ENCODE data around the gene FAM114A1. TPM values are rescaled to one million over a fixed set of nuclear protein-coding genes. Genes with fewer than 3 reads are reported as not detected.
A peak's percentile ranks its signal among the peaks of the same experiment; 100 is the strongest.

The FAM114A1 gene
- total RNA-seq, 1 donor from 2014 or later, result 159 TPM

DNA sequence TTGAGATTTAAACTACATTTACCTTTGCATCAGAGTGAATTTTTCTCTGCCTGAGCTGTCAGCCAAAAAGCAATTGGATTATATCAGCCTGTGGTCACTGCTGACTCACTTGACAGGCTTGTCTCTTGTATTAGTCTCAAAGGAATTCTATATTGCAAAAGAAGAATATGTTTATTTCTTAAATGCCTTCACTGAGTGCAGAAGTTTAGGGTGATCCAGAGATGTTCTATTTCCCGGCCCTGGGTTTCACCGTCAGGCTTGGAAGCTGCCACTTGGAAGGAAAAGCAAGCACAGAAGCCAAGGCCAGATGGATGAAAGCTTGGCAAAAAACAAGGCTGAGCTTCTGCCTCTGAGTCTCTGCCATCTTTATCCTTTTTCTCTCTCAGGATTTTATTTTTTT, 80.9 kb downstream of the FAM114A1 start:
- no peak for TF ChIP-seq EZH2 (IDR thresholded peaks at IDR 0.05; ENCODE audit: insufficient read depth, low read length)
- H3K9ac ChIP-seq (ENCODE audit: low read length), result peak overlapping the region; percentile 63
- H3K4me2 ChIP-seq (ENCODE audit: low read length), result peak overlapping the region; percentile 76
- no peaks in the 10 kb centered on the region for H3K79me2 ChIP-seq (ENCODE audit: insufficient read depth, low read length)
- no peaks in the 10 kb centered on the region for H3K9me3 Mint-ChIP-seq (ENCODE audit: unreplicated experiment)
- peak; percentile 90 for FAIRE-seq
- peak overlapping the region; percentile 77 for H3K27ac ChIP-seq (ENCODE audit: low read depth, low read length)
- peaks cover 21% of the 10 kb centered on the region for H3K4me1 ChIP-seq (ENCODE audit: insufficient read depth, low read length)
- peak; percentile 91 for DNase-seq (ENCODE audit: low read depth)
- peaks cover 14% of the 10 kb centered on the region for H3K36me3 ChIP-seq (ENCODE audit: insufficient read depth, low read length)
- H4K20me1 ChIP-seq (ENCODE audit: insufficient read depth, low read length), result no peaks in the 10 kb centered on the region
- no peak overlapping the region for H3K4me3 Mint-ChIP-seq (ENCODE audit: unreplicated experiment)
- peaks cover 3% of the 10 kb centered on the region for H3K36me3 Mint-ChIP-seq (ENCODE audit: low read depth, unreplicated experiment)
- no peaks in the 10 kb centered on the region for H3K9me3 ChIP-seq (ENCODE audit: insufficient read depth, low read depth, low read length)
- H2AFZ ChIP-seq (ENCODE audit: low read depth, low read length), result no peak overlapping the region
- no peaks in the 10 kb centered on the region for H3K27me3 ChIP-seq (ENCODE audit: insufficient read depth, low read length)
- H3K4me1 Mint-ChIP-seq (ENCODE audit: low read depth, unreplicated experiment), result peaks cover 22% of the 10 kb centered on the region
- peak overlapping the region; percentile 83 for H3K27ac Mint-ChIP-seq (ENCODE audit: unreplicated experiment)
- peaks cover 2% of the 10 kb centered on the region for H3K27me3 Mint-ChIP-seq (ENCODE audit: low read depth, unreplicated experiment)
- H3K4me3 ChIP-seq (ENCODE audit: insufficient read depth, low read depth, low read length), result no peak overlapping the region

- no peak overlapping the region for H2AFZ ChIP-seq (ENCODE audit: low read depth, low read length)
- peak; percentile 55 for DNase-seq (ENCODE audit: low read depth)
Measured at GRCh38 chr4:38949411-38950051, 81.9 kb downstream of the FAM114A1 start.

GRCh38 chr4:38950159-38950558, 82.6 kb downstream of the FAM114A1 start:
- TF ChIP-seq, protein P1, sequence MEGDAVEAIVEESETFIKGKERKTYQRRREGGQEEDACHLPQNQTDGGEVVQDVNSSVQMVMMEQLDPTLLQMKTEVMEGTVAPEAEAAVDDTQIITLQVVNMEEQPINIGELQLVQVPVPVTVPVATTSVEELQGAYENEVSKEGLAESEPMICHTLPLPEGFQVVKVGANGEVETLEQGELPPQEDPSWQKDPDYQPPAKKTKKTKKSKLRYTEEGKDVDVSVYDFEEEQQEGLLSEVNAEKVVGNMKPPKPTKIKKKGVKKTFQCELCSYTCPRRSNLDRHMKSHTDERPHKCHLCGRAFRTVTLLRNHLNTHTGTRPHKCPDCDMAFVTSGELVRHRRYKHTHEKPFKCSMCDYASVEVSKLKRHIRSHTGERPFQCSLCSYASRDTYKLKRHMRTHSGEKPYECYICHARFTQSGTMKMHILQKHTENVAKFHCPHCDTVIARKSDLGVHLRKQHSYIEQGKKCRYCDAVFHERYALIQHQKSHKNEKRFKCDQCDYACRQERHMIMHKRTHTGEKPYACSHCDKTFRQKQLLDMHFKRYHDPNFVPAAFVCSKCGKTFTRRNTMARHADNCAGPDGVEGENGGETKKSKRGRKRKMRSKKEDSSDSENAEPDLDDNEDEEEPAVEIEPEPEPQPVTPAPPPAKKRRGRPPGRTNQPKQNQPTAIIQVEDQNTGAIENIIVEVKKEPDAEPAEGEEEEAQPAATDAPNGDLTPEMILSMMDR (IDR thresholded peaks at IDR 0.05; ENCODE audit: insufficient read depth, low read depth, low read length), result no peak
- TF ChIP-seq EZH2 (IDR thresholded peaks at IDR 0.05; ENCODE audit: insufficient read depth, low read length), result no peak
- peaks cover 5% of the 10 kb centered on the region for H3K27me3 Mint-ChIP-seq (ENCODE audit: low read depth, unreplicated experiment)

More at GRCh38 chr4:38949411-38950051, 81.9 kb downstream of the FAM114A1 start:
- no peaks in the 10 kb centered on the region for H3K27me3 ChIP-seq (ENCODE audit: insufficient read depth, low read length)
- H3K4me1 ChIP-seq (ENCODE audit: insufficient read depth, low read length), result peaks cover 21% of the 10 kb centered on the region
- Mint-ChIP-seq H3K27me3 (ENCODE audit: low read depth, unreplicated experiment) (peaks cover 5% of the 10 kb centered on the region), H3K27ac (ENCODE audit: unreplicated experiment) (peak overlapping the region; percentile 83), H3K4me3 (ENCODE audit: unreplicated experiment) (no peak overlapping the region), H3K9me3 (ENCODE audit: unreplicated experiment) (no peaks in the 10 kb centered on the region), H3K4me1 (ENCODE audit: low read depth, unreplicated experiment) (peaks cover 22% of the 10 kb centered on the region), H3K36me3 (ENCODE audit: low read depth, unreplicated experiment) (peaks cover 3% of the 10 kb centered on the region)
- no peaks in the 10 kb centered on the region for H3K79me2 ChIP-seq (ENCODE audit: insufficient read depth, low read length)
- H3K27ac ChIP-seq (ENCODE audit: low read depth, low read length), result peak overlapping the region; percentile 77
- TF ChIP-seq, protein P1 (IDR thresholded peaks at IDR 0.05; ENCODE audit: insufficient read depth, low read depth, low read length), result no peak
- no peak for TF ChIP-seq EZH2 (IDR thresholded peaks at IDR 0.05; ENCODE audit: insufficient read depth, low read length)
- H3K4me3 ChIP-seq (ENCODE audit: insufficient read depth, low read depth, low read length), result no peak overlapping the region
- peaks cover 9% of the 10 kb centered on the region for H3K36me3 ChIP-seq (ENCODE audit: insufficient read depth, low read length)
- H3K9me3 ChIP-seq (ENCODE audit: insufficient read depth, low read depth, low read length), result no peaks in the 10 kb centered on the region
- H3K4me2 ChIP-seq (ENCODE audit: low read length), result peak overlapping the region; percentile 76
- no peak for FAIRE-seq
- no peak overlapping the region for H3K9ac ChIP-seq (ENCODE audit: low read length)
- no peaks in the 10 kb centered on the region for H4K20me1 ChIP-seq (ENCODE audit: insufficient read depth, low read length)

More at GRCh38 chr4:38950159-38950558, 82.6 kb downstream of the FAM114A1 start:
- no peak for DNase-seq (ENCODE audit: low read depth)
- H4K20me1 ChIP-seq (ENCODE audit: insufficient read depth, low read length), result no peaks in the 10 kb centered on the region
- H3K4me1 ChIP-seq (ENCODE audit: insufficient read depth, low read length), result peaks cover 21% of the 10 kb centered on the region
- Mint-ChIP-seq H3K36me3 (ENCODE audit: low read depth, unreplicated experiment) (peaks cover 3% of the 10 kb centered on the region), H3K4me3 (ENCODE audit: unreplicated experiment) (no peak overlapping the region), H3K27ac (ENCODE audit: unreplicated experiment) (peak overlapping the region; percentile 83), H3K9me3 (ENCODE audit: unreplicated experiment) (no peaks in the 10 kb centered on the region), H3K4me1 (ENCODE audit: low read depth, unreplicated experiment) (peaks cover 22% of the 10 kb centered on the region)
- H3K79me2 ChIP-seq (ENCODE audit: insufficient read depth, low read length), result no peaks in the 10 kb centered on the region
- no peak overlapping the region for H3K9ac ChIP-seq (ENCODE audit: low read length)
- H3K27me3 ChIP-seq (ENCODE audit: insufficient read depth, low read length), result no peaks in the 10 kb centered on the region
- H3K27ac ChIP-seq (ENCODE audit: low read depth, low read length), result no peak overlapping the region
- FAIRE-seq, result no peak
- no peak overlapping the region for H3K4me2 ChIP-seq (ENCODE audit: low read length)
- H3K36me3 ChIP-seq (ENCODE audit: insufficient read depth, low read length), result peaks cover 3% of the 10 kb centered on the region
- H2AFZ ChIP-seq (ENCODE audit: low read depth, low read length), result no peak overlapping the region
- H3K4me3 ChIP-seq (ENCODE audit: insufficient read depth, low read depth, low read length), result no peak overlapping the region
- no peaks in the 10 kb centered on the region for H3K9me3 ChIP-seq (ENCODE audit: insufficient read depth, low read depth, low read length)
